Measurements from ENCODE around the gene ZCCHC24.

- no peak for TF ChIP-seq ZNF274 (IDR thresholded peaks at IDR 0.05; ENCODE audit: low read depth, low read length)
- TF ChIP-seq YY1 (IDR thresholded peaks at IDR 0.05; ENCODE audit: insufficient read depth, insufficient read length), result no peak
Observed at GRCh38 chr10:79472449-79472848, 27.0 kb upstream of the ZCCHC24 start.

Measured in NT2/D1 (cell line).